GM19324 (cell line): Measurements from ENCODE around the gene FBN2.

Experiments used
- ATAC-seq: cut with Tn5 transposase; IDR thresholded peaks from one replicate; pipeline ENCODE4 v1.9.1; 2021; ENCODE audit warnings: mild to moderate bottlenecking, moderate library complexity; ENCODE audit not compliant: unreplicated experiment, low FRiP score

FBN2 gene

DNA sequence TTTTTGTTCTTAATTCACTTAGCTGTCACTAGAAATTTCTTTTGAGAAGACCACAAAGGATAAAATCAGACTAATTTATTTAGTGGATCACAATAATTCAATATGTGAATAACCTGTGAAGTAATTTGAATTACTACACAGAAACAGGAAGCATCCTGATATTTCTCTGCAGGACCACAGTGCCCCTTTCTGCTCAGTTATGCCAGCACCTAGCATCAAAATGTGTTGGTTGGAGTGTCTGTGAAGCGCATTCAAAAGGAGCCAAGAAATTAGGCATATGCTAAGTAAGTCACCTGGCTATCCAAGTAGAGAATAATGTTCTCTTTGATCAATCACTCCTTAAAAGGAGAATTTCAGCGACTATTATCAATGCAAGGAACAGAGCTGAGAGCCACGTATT lies 267.0 kb downstream of the FBN2 start:
- no peak for ATAC-seq

DNA sequence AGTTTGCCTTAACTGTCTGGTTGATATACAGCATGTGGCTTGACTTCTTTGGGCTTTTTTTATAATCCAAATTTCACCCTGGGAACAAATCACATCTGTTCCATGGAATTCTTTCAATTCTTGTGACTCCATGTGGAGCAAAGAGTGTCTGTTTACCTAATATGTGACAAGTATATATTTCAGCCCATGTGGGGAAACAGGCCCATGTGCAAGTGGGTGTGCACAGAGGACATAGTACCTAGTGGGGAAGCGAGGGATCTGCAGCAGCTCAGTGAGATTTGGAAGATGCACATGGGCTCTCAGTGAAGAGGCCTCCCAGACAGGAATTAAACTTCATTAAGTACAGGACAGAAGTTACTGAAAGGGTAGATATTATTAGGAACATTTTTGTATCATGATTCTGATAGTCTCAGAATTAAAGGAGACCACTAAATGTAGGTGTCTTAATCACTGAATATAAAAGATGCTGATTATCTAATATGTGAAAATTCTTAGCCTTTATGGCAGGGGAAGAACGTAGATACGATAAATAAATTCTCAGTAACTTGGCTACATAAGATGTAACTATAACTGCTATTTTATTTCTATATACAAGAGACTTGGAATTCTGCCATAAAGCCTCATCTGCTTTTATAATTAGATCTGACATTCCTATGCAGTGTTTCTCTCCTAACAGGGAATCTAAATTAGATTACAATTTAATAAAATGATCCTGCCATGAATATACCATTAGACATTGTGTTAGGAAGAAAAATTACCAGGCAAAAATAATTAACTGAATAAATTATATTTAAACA lies 273.3 kb downstream of the FBN2 start:
- ATAC-seq: no peak

DNA sequence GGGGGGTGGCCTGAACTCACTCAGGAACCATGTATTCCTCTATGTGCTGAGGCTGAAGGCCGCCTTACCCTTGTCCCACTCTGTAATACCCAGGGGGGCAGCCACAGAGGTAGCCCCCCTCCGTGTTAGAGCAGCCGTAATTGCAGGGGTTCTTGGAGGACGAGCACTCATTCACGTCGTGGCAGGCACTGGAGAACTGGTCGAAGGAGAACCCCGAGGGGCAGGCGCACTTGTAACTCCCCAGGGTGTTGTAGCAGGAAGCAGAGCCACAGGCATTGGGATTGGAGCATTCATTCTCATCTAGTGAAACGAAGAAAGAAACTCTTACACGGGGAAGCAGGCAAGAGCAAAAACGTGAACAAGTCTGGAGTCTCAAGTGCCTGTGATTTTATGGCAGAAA lies 274.7 kb downstream of the FBN2 start:
- no peak for ATAC-seq

DNA sequence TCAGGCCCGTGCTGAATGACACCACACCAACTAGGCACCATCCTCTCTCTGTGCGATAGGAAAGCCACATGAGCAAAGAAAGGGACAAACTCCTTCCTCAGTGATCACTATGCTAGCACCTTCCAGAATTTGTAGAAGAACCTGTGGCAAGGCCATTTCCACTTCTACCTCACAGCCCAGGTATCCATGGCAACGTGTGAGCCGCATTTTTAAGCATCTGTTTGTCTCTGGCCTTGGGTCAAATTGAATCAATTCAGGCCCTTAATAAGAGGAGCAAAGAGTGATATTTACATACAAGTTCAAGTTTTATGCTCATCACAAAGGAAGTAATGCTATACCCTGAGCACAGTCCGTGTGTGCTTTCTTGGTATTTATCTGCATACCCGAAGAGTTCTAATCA lies 275.1 kb downstream of the FBN2 start:
- no peak for ATAC-seq

DNA sequence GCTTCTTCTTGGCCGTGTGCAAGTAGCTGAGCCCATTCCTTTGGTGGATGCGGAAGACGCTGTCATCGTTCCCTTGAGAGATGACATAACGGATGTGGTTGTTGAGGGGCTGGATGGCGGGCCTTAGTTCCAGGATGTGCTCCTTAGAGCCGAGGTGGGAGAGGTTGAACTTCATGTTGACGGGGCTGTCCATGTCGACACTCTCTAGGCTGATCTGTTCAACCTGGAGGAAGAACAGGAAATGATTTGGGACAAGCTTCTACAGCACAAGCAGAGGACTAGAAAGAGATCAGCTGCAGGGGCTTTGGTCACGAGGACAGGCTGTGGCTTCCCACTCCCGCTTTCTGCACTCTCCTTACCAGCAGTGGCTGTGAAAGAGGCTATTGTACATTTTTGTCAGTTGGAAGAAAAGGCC lies 278.4 kb downstream of the FBN2 start:
- no peak for ATAC-seq

DNA sequence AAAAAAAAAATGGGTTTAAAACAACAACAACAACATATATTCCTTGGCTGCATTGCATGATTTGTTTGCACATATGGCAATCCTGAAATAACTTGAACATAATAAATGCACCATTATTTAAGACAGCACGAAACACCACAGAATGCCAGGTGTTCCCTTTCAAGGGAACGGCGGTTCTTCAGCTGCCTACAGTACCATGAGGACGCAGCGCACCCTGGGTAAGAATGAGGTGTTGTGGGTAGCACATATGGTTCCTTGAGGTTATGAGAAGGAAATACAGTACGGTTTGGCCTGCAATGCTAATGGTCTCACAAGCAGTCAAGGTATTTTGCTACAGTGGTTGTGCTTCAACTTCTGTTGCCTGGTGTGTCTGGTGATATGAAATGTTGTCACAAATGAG lies 279.7 kb downstream of the FBN2 start:
- ATAC-seq: no peak

DNA sequence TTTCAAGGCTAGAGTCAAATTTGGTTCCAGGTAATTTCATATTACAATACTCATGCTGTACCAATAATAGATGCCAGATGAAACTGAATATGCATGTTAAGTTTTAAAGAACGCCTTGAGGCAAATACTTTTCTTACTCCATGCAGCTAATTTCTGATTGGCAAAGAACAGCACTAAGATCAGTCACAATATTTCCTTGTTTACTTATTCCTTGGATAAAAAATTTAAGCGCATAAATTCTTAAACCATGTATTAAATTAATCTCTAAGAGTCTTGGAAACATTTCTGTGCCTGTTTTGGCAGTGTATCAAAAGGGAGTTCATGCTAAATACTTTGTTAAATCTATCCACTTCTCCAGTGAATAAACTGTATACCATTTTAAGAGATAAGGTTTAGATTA lies 281.0 kb downstream of the FBN2 start:
- ATAC-seq: no peak

DNA sequence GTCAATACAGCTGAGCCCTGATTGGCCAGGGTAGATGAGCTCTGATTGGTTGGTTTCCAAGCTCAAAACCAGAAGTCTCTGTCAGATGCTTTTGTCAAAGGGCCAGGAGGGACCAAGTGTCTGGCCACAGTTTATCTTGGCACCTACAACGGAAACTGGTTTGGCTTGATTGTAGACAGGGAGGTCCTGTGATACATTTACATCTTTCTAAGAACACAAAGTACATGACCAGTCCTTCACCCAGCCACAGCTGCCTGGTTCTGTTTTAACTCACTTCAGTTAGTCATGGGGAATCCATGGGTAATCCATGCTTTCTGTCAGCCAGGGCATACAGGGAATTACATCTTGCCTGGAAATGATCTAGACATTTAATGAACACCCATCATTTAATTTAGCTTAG lies 283.3 kb downstream of the FBN2 start:
- no peak for ATAC-seq

DNA sequence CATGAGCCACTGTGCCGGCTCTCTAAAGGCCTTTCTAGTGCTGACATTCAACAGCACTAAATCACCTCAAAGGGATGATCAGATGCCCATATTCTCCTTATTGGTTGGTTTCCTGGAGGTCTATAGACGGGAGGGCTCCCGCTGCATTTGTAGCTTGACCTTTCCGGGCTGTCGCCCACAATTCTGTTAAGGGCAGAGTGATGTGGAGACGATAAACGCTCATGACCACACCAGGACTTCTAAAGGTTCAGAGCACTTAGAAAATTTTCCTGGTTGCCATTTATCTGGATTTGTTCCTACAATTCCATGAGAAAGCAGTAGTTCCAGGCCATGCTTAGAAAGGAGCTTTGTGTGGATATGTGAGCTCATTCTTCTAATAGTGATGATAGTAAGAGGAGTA lies 284.2 kb downstream of the FBN2 start:
- no peak for ATAC-seq

DNA sequence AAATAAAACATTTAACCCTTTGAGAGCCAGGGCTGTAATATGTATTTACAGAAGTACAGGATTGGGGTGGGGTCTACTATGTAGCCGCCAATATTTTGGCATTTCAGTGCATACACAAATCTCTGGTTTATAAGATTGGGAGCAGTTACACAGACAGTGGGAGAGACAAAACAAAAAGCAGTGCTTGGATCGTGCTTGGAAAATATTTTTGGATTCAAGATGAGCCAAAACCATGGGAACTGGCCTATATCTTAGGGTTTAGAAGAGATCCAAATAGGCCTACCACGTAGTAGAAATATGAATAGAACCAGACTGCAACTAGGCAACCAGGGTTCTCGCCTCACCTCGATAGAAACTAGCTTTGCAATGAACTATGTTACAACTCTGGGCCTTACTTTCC lies 284.9 kb downstream of the FBN2 start:
- ATAC-seq: no peak

DNA sequence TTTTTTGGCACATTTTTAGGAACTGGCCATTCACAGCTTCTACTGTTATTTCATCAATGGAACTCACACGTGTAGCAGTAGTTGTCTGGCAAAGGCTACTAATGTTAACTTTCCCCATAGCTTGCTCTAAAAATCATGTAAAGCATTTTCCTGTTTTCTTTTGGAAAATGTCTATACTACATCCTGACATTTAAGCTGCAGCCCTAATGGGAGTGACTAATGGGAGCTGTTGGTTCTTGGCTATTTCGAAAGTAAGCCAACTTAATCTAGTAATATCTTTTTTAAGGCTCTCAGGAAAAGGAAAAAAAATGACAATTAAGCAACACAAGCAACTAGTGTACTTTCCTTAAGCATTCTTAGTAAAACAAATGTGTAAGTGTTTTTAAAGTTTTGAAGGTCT lies 285.3 kb downstream of the FBN2 start:
- no peak for ATAC-seq

DNA sequence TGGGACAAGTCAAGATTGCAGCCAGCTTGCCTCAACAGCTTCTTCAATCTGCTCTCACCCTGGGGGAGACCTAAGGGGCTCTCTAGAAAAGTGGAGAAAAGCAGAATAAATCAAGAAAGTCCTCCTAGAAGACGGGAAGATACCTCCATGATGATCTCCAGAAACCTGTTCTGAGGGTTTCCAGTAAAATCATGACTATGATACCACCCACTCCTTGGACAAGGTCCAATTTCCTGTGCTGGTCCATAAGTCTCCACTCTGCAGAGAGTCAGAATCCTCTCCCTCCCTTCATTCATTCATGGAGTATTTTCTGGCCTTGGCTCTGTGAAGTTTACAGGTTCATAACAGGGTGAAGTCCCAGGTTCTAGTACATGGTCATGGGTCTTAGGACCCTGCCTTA lies 285.8 kb downstream of the FBN2 start:
- no peak for ATAC-seq

DNA sequence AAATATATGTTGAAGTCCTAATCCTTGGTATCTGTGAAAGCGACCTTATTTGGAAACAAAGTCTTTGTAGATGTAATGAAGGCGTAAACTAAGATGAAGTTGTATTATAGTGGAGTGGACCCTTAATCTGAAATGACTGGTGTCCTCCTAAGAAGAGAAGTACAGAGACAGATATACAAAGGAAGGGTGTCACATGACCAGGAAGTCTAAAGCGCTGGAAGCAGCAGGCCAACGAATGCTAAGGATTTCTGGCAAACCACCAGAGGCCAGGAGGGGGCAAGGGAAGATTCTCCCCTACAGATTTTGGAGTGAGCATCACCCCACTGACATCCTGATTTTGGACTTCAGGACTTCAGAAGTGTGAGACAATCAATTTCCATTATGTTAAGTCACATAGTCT lies 292.1 kb downstream of the FBN2 start:
- no peak for ATAC-seq

DNA sequence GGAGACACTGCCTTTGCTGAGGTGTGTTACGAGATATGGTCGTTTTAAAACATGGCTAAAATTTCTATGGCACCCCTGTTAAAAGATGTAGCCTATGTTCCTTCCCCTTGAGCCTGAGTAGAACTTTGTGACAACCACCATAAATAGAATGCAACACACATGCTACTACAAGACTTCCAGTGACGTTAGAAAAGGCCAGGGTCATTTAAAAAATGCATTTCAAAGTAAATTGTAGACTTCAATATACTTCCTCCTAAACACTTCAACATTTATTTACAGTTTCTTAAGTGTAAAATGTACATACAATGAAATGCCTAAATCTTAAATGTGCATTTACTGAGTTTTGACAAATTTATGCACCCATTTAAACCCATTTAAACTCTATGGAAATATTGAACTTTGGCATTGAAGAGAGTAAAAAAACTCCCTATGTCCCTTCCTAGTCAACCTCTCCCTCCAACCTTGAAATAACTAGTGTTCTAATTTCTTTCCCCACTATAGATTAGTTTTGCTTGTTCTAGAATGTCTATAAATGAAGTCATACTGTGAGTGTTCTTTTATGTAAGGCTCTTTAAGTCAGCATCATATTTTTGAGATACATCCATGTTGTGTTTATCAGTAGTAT lies 294.0 kb downstream of the FBN2 start:
- ATAC-seq: no peak

DNA sequence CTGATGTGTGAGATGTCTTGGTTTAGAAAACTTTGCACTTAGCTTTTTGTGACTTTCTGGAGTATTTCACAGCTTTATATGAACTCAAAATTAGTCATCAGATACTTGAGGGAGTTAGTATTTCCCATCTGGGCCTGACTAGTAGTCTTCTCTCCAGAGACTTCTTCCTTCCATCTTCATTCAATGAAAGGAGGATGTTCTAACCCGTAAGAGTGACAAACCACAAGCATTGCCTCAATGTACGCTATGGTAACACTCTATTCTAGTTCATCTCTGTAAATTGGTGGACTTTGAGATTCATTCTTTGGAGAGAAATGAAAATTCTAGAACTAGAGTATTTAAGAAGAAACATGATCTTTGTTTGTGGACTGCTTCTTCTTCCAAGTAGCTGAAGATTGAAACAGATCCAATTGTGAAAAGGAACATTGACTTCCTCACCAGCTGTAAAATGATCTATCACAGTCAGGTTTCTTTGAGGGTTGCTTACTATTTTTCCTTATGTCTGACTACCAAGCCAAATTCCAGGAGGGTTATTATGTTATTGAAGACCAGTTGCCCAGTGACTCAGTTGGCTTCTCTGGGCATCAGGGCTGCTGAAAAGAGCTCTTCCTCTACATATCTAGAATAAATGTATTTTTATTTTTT lies 296.9 kb downstream of the FBN2 start:
- ATAC-seq: no peak

DNA sequence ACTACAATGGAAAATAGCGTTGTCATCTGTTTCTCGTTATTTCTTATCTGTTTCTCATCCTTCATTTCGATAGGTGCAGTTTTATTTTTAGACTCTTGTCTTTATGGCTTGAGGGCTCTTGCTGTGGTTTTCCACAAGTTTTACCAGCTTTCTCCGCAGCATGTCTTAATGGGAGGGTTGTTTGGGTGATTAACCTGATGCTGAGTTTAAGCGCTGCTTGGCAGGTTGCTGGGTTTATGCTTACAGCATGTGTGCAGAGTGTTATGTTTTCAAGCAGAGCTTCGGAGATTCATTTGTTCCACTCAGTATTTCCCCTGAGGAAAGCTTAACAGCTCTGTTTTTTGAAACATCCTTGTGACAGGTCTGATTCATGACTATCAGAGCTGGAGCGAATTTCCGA lies 300.5 kb downstream of the FBN2 start:
- no peak for ATAC-seq

DNA sequence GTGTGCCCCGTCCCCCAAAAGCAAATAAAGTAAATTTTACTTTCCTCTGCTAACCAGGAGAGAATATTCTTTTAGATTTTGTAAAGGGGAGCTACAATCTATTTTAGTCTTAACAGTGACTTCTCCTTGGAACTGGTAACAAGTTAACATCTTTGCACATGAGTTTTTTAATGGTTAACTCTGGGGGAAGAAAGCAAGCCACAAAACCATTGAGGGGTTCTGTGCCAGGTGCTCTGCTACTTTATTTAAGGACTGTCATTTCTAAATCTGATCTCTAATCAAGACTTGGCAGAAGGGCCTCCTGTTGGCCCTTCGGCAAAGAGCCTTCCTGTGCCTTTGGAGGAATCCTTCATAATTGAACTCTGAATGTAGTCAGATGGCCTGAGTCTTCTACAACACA lies 301.0 kb downstream of the FBN2 start:
- no peak for ATAC-seq

DNA sequence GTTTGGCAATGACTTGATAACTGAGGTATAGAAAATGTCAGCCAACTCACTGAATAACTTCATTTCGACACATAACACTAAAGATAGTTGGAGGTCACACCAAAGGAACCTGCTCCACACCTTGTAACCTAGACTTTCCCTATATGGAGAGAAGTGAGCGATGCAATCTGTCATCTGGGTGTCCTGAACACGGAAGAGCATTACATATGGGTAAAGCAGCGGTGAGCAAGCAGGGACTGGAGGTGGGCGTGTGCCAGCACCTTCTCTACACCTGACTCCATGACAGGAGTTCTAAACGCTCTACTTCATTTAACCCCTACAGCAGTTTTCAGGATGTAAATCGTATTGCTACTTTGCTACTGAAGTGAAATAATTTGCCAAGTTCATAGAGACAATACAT lies 301.7 kb downstream of the FBN2 start:
- ATAC-seq: no peak

DNA sequence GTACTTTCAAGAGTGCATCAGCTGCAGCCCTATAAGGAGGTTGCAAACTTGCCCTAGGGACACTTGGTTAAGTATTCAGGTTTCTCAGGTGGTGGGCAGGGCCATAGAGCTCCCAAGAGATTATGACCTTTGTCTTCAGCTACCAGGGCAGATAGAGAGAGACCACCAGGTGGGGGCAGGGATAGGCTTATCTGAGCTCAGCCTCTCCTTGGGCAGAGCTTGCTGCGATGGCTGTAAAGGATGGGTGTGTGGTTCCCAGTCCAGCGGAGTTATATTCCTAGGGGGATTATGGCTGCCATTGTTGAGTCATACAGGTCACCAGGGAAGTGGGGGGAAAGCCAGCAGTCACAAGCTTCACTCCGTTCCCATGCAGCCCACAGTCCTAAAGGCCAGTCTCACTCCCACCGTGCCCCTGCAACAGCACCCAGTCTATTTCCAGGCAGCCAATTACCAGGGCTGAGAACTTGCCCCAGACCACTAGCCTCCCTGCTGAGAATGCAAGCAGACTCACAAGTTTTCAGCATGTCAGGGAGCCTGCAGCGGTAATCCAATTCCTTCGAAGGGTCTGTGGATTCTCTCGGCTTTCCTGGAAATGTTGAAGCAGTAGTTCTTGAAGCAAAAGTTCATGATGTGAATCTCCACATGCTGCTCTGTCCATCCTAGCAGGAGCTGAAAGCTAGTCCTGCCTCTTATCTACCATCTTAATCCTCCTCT lies 303.0 kb downstream of the FBN2 start:
- ATAC-seq: no peak

DNA sequence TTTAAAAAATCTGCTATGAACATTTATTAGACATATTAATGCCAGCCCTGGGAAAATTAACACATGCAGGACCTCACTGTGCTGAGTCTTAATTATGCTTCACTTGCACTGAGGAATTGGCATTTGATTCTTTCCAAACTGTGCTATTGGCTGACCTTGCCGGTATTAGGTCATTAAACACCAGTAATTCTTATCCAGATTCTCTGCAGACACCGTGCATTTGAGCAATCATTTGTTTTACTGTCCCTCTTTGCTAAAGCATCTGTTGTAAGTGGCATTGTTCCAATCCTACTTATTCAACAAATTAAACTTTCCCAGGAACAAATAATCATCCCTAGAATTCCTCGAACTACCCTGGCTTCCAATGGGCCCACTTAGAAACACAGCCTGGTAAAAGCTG lies 309.5 kb downstream of the FBN2 start:
- no peak for ATAC-seq

DNA sequence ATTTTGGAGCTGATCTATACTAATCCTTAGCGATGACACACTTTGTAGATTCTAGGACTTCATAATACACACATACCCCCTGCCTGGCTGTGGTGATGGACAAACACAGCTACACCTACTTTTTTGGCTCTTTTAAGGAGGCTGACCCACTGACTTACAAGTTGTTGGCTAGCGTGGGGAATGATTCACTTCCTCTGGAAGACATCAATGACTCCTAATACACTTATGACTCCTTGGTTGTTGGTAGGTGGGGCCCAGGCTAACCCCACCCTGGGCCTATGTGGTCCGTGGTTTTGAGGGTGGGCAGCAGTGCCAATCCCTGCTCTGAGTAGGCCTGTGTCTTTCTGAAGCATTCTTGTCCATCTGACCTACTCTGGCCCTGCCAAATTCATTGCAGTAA lies 310.0 kb downstream of the FBN2 start:
- no peak for ATAC-seq
